ENCODE data around the gene SMURF1.

The SMURF1 gene

DNA sequence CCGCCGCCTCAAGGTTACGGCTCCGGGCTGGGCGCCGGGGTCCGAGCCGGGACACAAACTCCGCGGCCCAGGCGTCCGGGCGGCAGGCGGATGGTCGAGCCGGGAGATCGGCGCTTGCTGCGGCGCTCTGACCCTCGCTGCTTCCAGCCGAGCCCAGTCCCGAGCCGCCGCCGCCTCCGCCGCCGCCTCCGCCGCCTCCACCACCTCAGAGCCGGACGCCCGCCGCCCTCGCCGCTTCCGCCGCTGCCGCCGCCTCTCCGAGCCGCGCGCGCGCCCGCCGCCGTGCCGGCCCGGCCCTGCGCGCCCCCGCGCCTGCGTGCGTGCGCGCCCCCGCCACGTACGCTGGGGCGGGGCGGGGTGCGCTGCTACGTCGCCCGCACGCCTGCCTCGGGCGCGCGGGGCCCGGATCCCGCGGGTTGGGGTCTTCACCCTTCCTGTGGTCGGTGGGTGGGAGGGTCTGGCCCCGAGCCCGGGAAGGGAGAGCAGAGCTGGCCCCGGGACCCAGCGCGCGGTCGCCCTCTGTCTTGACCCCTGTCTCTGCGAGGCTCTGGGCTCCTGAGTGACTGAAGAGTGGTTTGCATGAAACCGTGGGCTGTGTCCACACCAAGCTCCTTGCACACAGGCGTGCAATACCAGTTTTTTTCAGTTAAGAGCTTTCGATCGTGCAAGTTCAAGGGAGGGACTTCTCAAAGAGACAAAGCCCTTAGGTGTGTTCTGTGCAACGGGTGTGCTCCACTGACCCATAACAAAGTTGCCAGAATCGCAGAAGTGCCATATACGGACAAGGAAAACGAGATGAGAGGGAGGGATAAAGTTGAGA is at the start of gene SMURF1:
Gene SMURF1 (minus strand): TSS at position 256 of the 820 bp plus-strand sequence. CDS start 328 bp downstream, outside the sequence.
- Histone ChIP-seq H3K9ac (ENCODE audit: low read depth, low read length) (peak within 1 kb of the TSS; percentile 86), H3K9me3 (ENCODE audit: insufficient read depth, low read depth, low read length) (no peaks in the 10 kb centered on the region), H3K4me1 (ENCODE audit: insufficient read depth, low read length) (peaks cover 11% of the 10 kb centered on the region), H3K27me3 (ENCODE audit: insufficient read depth, low read length) (no peaks in the 10 kb centered on the region), H3K4me3 (ENCODE audit: low read length) (peak within 1 kb of the TSS; percentile 75), H3K36me3 (ENCODE audit: insufficient read depth, low read depth, low read length) (no peaks in the 10 kb centered on the region), H3K27ac (ENCODE audit: low read length) (peak within 1 kb of the TSS; percentile 72)

DNA sequence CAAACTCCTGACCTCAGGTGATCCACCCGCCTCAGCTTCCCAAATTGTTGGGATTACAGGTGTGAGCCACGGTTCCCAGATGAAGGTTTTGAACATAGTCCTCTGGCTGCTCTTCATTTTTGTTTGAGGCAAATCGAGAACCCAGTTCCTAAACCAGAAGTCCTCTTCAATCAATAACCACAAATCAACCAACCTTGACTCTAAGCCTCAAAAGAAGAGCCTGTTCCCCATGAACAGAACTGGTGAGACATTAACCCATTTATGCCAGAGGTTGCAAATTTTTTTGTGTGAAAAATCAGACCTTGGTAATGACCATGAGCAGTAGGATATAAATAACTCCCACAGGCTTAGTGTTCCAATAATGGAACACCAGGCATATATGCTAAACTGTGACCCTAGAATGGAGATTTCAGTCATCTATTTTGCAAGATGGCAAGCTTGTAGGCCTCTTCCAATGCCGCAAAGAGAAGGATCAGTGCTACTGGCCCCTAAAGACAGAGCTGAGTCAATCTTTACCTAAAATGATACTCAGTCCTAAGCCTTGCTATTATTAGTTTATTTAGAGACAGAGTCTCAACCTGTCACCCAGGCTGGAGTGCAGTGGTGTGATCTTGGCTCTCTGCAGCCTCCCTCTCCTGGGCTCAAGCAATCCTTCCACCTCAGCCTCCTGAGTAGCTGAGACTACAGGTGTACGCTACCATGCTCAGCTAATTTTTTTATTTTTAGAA is 48.1 kb upstream of the SMURF1 start:
- Histone ChIP-seq H3K27ac (ENCODE audit: low read length) (no peak overlapping the region), H3K9me3 (ENCODE audit: insufficient read depth, low read depth, low read length) (no peaks in the 10 kb centered on the region), H3K4me1 (ENCODE audit: insufficient read depth, low read length) (no peaks in the 10 kb centered on the region; the same call in 1 of the 2 replicates), H3K36me3 (ENCODE audit: insufficient read depth, low read depth, low read length) (no peaks in the 10 kb centered on the region), H3K27me3 (ENCODE audit: insufficient read depth, low read length) (no peaks in the 10 kb centered on the region), H3K9ac (ENCODE audit: low read depth, low read length) (no peak overlapping the region), H3K4me3 (ENCODE audit: low read length) (no peak overlapping the region)

DNA sequence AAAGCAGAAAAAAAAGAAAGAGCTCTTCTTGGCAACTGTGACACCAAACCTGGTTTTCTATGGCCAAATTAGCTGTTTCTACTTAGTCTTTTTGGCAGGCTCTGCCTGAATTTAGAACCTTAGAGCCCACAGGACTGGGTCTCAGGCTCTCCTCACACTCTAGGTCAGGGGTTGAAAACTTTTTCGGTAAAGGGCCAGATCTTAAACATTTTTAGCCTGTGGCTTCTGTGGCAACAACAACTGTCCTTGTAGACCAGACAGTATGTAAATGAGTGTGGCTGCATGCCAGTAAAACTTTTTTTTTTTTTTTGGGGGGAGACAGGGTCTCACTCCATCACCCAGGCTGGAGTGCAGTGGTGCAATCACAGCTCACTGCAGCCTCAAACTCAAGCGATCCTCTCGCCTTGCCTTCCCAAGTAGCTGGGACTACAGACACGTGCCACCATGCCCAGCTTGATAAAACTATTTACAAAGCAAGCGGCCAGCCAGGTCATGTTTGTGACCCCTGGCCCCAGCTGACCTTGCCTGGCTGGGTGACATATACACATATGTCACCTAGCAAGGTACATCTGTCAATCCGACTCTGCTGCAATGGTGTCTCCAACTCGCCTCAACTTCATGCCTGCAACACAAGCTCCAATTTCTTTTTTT is 46.6 kb upstream of the SMURF1 start:
- Histone ChIP-seq H3K27me3 (ENCODE audit: insufficient read depth, low read length) (no peaks in the 10 kb centered on the region), H3K4me1 (ENCODE audit: insufficient read depth, low read length) (no peaks in the 10 kb centered on the region), H3K4me3 (ENCODE audit: low read length) (no peak overlapping the region), H3K9me3 (ENCODE audit: insufficient read depth, low read depth, low read length) (no peaks in the 10 kb centered on the region), H3K9ac (ENCODE audit: low read depth, low read length) (no peak overlapping the region), H3K27ac (ENCODE audit: low read length) (no peak overlapping the region), H3K36me3 (ENCODE audit: insufficient read depth, low read depth, low read length) (no peaks in the 10 kb centered on the region)

DNA sequence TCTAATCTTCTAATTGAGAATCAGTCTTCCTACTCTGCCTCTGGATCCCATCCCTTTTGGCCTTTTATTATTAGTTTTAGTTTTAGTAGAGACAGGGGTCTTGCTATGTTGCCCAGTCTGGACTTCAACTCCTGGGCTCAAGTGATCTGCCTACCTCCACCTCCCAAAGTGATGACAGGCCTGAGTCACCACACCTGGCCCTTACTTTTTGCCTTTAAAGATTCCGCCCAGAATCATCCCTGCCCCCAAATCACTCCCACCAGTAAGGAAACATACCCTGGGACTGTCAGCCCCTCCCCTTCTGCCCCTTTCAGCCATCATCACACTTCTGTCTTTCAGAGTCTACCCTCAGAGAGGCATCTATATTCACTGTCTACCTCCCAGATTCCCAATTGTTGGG is 45.3 kb upstream of the SMURF1 start:
- H3K9me3 ChIP-seq (ENCODE audit: insufficient read depth, low read depth, low read length), result no peaks in the 10 kb centered on the region
- no peak overlapping the region for H3K27ac ChIP-seq (ENCODE audit: low read length)
- no peaks in the 10 kb centered on the region for H3K27me3 ChIP-seq (ENCODE audit: insufficient read depth, low read length)
- no peaks in the 10 kb centered on the region for H3K36me3 ChIP-seq (ENCODE audit: insufficient read depth, low read depth, low read length)
- no peaks in the 10 kb centered on the region for H3K4me1 ChIP-seq (ENCODE audit: insufficient read depth, low read length)
- no peak overlapping the region for H3K4me3 ChIP-seq (ENCODE audit: low read length)
- H3K9ac ChIP-seq (ENCODE audit: low read depth, low read length), result no peak overlapping the region

GRCh38 chr7:99188221-99188620 is 44.3 kb upstream of the SMURF1 start:
- Histone ChIP-seq H3K9ac (ENCODE audit: low read depth, low read length) (no peak overlapping the region), H3K27me3 (ENCODE audit: insufficient read depth, low read length) (no peaks in the 10 kb centered on the region)

DNA sequence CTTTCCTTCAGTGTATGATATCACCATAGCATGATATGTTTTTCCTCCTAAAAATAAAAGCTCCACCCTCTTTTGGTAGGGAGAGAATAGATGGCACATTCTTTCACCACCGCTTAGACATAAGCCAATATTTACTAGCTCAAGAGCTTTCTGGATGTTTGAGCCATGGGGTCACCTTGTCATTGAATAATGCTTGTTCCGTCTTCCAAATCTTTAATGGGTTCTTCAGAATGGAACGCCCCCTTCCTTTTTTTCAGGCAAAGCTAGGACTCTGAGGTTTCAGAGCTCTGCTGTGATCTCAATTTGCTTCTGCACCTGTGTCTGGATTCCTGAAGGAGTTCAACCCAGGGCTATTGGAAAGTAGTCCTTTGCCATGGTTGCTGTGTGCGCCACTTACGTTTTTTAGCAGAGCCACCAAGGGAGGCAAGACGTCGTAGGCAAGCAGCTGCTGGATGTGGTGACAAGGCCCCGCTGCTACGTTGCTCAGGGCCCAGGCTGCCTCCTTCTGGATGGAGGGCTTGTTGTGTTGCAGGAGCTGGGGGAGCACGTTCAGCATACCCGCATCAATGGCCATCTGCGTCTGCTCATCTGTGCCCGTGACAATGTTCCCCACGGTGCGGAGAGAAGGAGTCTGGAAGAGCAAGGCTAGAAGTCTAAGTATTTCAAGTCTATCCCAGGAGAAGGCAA is 40.8 kb upstream of the SMURF1 start:
- Histone ChIP-seq H3K4me3 (ENCODE audit: low read length) (no peak overlapping the region), H3K36me3 (ENCODE audit: insufficient read depth, low read depth, low read length) (no peaks in the 10 kb centered on the region), H3K4me1 (ENCODE audit: insufficient read depth, low read length) (no peaks in the 10 kb centered on the region), H3K9me3 (ENCODE audit: insufficient read depth, low read depth, low read length) (no peaks in the 10 kb centered on the region), H3K27me3 (ENCODE audit: insufficient read depth, low read length) (no peaks in the 10 kb centered on the region), H3K27ac (ENCODE audit: low read length) (no peak overlapping the region), H3K9ac (ENCODE audit: low read depth, low read length) (no peak overlapping the region)

More at GRCh38 chr7:99188221-99188620, 44.3 kb upstream of the SMURF1 start:
- Histone ChIP-seq H3K36me3 (ENCODE audit: insufficient read depth, low read depth, low read length) (no peaks in the 10 kb centered on the region), H3K27ac (ENCODE audit: low read length) (no peak overlapping the region), H3K9me3 (ENCODE audit: insufficient read depth, low read depth, low read length) (no peaks in the 10 kb centered on the region), H3K4me1 (ENCODE audit: insufficient read depth, low read length) (no peaks in the 10 kb centered on the region), H3K4me3 (ENCODE audit: low read length) (no peak overlapping the region)

DNA sequence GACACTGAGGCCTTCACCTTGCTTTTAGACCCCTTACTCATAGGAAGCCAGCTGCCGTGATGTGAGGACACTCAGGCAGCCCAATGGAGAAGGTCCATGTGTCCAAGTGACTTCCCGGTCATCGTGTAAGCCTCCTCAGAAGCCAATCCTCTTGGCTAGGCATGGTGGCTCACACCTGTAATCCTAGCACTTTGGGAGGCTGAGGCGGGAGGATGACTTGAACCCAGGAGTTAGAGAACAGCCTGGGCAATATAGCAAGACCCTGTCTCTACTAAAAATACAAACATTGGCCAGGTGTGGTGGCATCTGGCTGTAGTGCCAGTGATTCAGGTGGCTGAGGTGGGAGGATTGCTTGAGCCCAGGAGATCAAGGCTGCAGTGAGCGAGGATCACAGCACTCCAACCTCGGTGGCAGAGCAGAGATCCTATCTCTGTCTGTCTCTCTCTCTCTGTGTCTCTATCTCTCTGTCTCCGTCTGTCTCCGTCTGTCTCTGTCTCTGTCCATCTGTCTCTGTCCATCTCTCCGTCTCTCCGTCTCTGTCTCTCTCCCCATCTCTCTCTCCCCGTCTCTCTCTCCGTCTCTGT is 36.3 kb upstream of the SMURF1 start:
- no peak overlapping the region for H3K9ac ChIP-seq (ENCODE audit: low read depth, low read length)
- H3K4me3 ChIP-seq (ENCODE audit: low read length), result no peak overlapping the region
- no peaks in the 10 kb centered on the region for H3K4me1 ChIP-seq (ENCODE audit: insufficient read depth, low read length)
- no peaks in the 10 kb centered on the region for H3K9me3 ChIP-seq (ENCODE audit: insufficient read depth, low read depth, low read length)
- no peaks in the 10 kb centered on the region for H3K27me3 ChIP-seq (ENCODE audit: insufficient read depth, low read length)
- no peaks in the 10 kb centered on the region for H3K36me3 ChIP-seq (ENCODE audit: insufficient read depth, low read depth, low read length)
- H3K27ac ChIP-seq (ENCODE audit: low read length), result no peak overlapping the region

GRCh38 chr7:99177165-99177564 is 33.3 kb upstream of the SMURF1 start:
- Histone ChIP-seq H3K9me3 (ENCODE audit: insufficient read depth, low read depth, low read length) (no peaks in the 10 kb centered on the region), H3K27me3 (ENCODE audit: insufficient read depth, low read length) (no peaks in the 10 kb centered on the region), H3K4me3 (ENCODE audit: low read length) (no peak overlapping the region), H3K4me1 (ENCODE audit: insufficient read depth, low read length) (no peaks in the 10 kb centered on the region), H3K27ac (ENCODE audit: low read length) (no peak overlapping the region), H3K36me3 (ENCODE audit: insufficient read depth, low read depth, low read length) (no peaks in the 10 kb centered on the region), H3K9ac (ENCODE audit: low read depth, low read length) (no peak overlapping the region)

- no peaks in the 10 kb centered on the region for H3K27me3 ChIP-seq (ENCODE audit: insufficient read depth, low read length)
- no peaks in the 10 kb centered on the region for H3K36me3 ChIP-seq (ENCODE audit: insufficient read depth, low read depth, low read length)
- H3K9me3 ChIP-seq (ENCODE audit: insufficient read depth, low read depth, low read length), result no peaks in the 10 kb centered on the region
- H3K4me3 ChIP-seq (ENCODE audit: low read length), result no peak overlapping the region
- no peaks in the 10 kb centered on the region for H3K4me1 ChIP-seq (ENCODE audit: insufficient read depth, low read length)
- no peak overlapping the region for H3K27ac ChIP-seq (ENCODE audit: low read length)
- no peak overlapping the region for H3K9ac ChIP-seq (ENCODE audit: low read depth, low read length)
Observed at GRCh38 chr7:99173787-99174186, 29.9 kb upstream of the SMURF1 start.

GRCh38 chr7:99171731-99172130 is 27.8 kb upstream of the SMURF1 start:
- Histone ChIP-seq H3K9me3 (ENCODE audit: insufficient read depth, low read depth, low read length) (no peaks in the 10 kb centered on the region), H3K4me3 (ENCODE audit: low read length) (no peak overlapping the region), H3K4me1 (ENCODE audit: insufficient read depth, low read length) (no peaks in the 10 kb centered on the region), H3K9ac (ENCODE audit: low read depth, low read length) (no peak overlapping the region), H3K27me3 (ENCODE audit: insufficient read depth, low read length) (no peaks in the 10 kb centered on the region), H3K36me3 (ENCODE audit: insufficient read depth, low read depth, low read length) (no peaks in the 10 kb centered on the region), H3K27ac (ENCODE audit: low read length) (no peak overlapping the region)

- no peak overlapping the region for H3K9ac ChIP-seq (ENCODE audit: low read depth, low read length)
- no peak overlapping the region for H3K4me3 ChIP-seq (ENCODE audit: low read length)
- no peak overlapping the region for H3K27ac ChIP-seq (ENCODE audit: low read length)
- no peaks in the 10 kb centered on the region for H3K36me3 ChIP-seq (ENCODE audit: insufficient read depth, low read depth, low read length)
- H3K27me3 ChIP-seq (ENCODE audit: insufficient read depth, low read length), result no peaks in the 10 kb centered on the region
- no peaks in the 10 kb centered on the region for H3K4me1 ChIP-seq (ENCODE audit: insufficient read depth, low read length)
- H3K9me3 ChIP-seq (ENCODE audit: insufficient read depth, low read depth, low read length), result no peaks in the 10 kb centered on the region
Observed at GRCh38 chr7:99170730-99171074, 26.8 kb upstream of the SMURF1 start.

Measured in iPS-20b (cell line).